ENCODE results near the gene CRACDL. TPM values are rescaled to one million over a fixed set of nuclear protein-coding genes. Genes with fewer than 3 reads are reported as not detected.

The CRACDL gene
- total RNA-seq, 2 experiments from 2014 or later, result 0.36 to 1.5 TPM

DNA sequence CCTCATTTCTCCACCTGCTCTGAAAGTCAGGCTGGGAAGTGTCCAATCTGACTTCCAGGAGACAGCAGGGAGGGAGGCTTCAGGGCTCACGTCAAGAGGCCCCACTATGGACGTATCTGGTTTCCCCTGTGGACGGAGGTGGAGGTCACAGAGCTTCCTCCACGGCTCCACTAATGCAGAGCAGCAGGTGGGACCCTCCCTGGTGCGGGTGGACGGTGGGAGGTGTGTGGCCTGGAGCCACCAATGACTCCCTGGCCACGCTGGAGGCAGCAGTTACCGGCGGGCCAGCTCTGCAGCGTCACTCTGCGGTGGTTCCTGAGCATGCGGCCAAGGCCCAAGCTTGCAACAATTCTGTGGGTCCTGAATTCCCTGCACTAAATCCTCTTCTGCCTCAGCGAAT lies 9.0 kb downstream of the CRACDL start:
- ATAC-seq (ENCODE audit: poor library complexity) (no peak), DNase-seq (no peak)
- Mint-ChIP-seq H3K27ac (no peak overlapping the region), H3K4me3 (no peak overlapping the region), H3K27me3 (peaks cover 13% of the 10 kb centered on the region), H3K36me3 (ENCODE audit: low read depth) (no peaks in the 10 kb centered on the region), H3K4me1 (ENCODE audit: low read depth) (no peaks in the 10 kb centered on the region), H3K9me3 (no peaks in the 10 kb centered on the region)
- Histone ChIP-seq H3K4me3 (ENCODE audit: low read length) (no peak overlapping the region), H3K36me3 (ENCODE audit: insufficient read depth, low read length) (no peaks in the 10 kb centered on the region), H3K27me3 (ENCODE audit: control insufficient read depth in 1 of 2, insufficient read depth in 2 of 2, low read length in 2 of 2) (peaks cover 0 to 4% of the 10 kb centered on the region in 2 experiments), H3K4me1 (ENCODE audit: insufficient read depth, low read length) (no peaks in the 10 kb centered on the region), H3K27ac (ENCODE audit: low read depth in 1 of 2, low read length in 2 of 2) (no peak overlapping the region), H3K9me3 (ENCODE audit: control insufficient read depth in 1 of 2, insufficient read depth in 1 of 2, low read length in 2 of 2) (no peaks in the 10 kb centered on the region)
- TF ChIP-seq CTCF (IDR thresholded peaks at IDR 0.05), result no peak
- POLR2A ChIA-PET, result no interaction called here
- intact Hi-C loops (cut with DNase I, micrococcal nuclease), result no loop called here
- CTCF ChIA-PET, result no interaction called here

GRCh38 chr2:98926601-98927000 lies 9.4 kb downstream of the CRACDL start:
- CTCF ChIA-PET, result no interaction called here
- no peak for ATAC-seq (ENCODE audit: poor library complexity)
- H3K36me3 ChIP-seq (ENCODE audit: insufficient read depth, low read length), result no peaks in the 10 kb centered on the region
- no peaks in the 10 kb centered on the region for H3K4me1 Mint-ChIP-seq (ENCODE audit: low read depth)
- no peak for TF ChIP-seq CTCF (IDR thresholded peaks at IDR 0.05)
- peaks cover 0 to 4% of the 10 kb centered on the region in 2 experiments for H3K27me3 ChIP-seq (ENCODE audit: control insufficient read depth in 1 of 2, insufficient read depth in 2 of 2, low read length in 2 of 2)
- no peak overlapping the region for H3K27ac ChIP-seq (ENCODE audit: low read depth in 1 of 2, low read length in 2 of 2)
- POLR2A ChIA-PET, result no interaction called here
- H3K4me1 ChIP-seq (ENCODE audit: insufficient read depth, low read length), result no peaks in the 10 kb centered on the region
- H3K27me3 Mint-ChIP-seq, result peaks cover 10% of the 10 kb centered on the region
- H3K4me3 Mint-ChIP-seq, result no peak overlapping the region
- no peaks in the 10 kb centered on the region for H3K9me3 ChIP-seq (ENCODE audit: control insufficient read depth in 1 of 2, insufficient read depth in 1 of 2, low read length in 2 of 2)
- H3K36me3 Mint-ChIP-seq (ENCODE audit: low read depth), result no peaks in the 10 kb centered on the region
- no peak overlapping the region for H3K27ac Mint-ChIP-seq
- no peaks in the 10 kb centered on the region for H3K9me3 Mint-ChIP-seq
- DNase-seq, result no peak
- no peak overlapping the region for H3K4me3 ChIP-seq (ENCODE audit: low read length)
- intact Hi-C loops (cut with DNase I, micrococcal nuclease), result no loop called here

- Mint-ChIP-seq H3K4me3 (no peak overlapping the region), H3K27ac (no peak overlapping the region), H3K27me3 (peaks cover 9% of the 10 kb centered on the region), H3K9me3 (no peaks in the 10 kb centered on the region), H3K4me1 (ENCODE audit: low read depth) (no peaks in the 10 kb centered on the region), H3K36me3 (ENCODE audit: low read depth) (no peaks in the 10 kb centered on the region)
- Histone ChIP-seq H3K4me3 (ENCODE audit: low read length) (no peak overlapping the region), H3K27ac (ENCODE audit: low read depth in 1 of 2, low read length in 2 of 2) (no peak overlapping the region), H3K9me3 (ENCODE audit: control insufficient read depth in 1 of 2, insufficient read depth in 1 of 2, low read length in 2 of 2) (no peaks in the 10 kb centered on the region), H3K27me3 (ENCODE audit: control insufficient read depth in 1 of 2, insufficient read depth in 2 of 2, low read length in 2 of 2) (peaks cover 0 to 4% of the 10 kb centered on the region in 2 experiments), H3K4me1 (ENCODE audit: insufficient read depth, low read length) (no peaks in the 10 kb centered on the region), H3K36me3 (ENCODE audit: insufficient read depth, low read length) (no peaks in the 10 kb centered on the region)
- DNase-seq, result no peak
- ATAC-seq (ENCODE audit: poor library complexity), result no peak
- POLR2A ChIA-PET, result no interaction called here
- no peak for TF ChIP-seq CTCF (IDR thresholded peaks at IDR 0.05)
- CTCF ChIA-PET, result no interaction called here
- intact Hi-C loops (cut with DNase I, micrococcal nuclease), result no loop called here
Measured at GRCh38 chr2:98924910-98925309, 11.1 kb downstream of the CRACDL start.

All from CD4-positive, alpha-beta T cell (primary cell).